Upper lobe of right lung (tissue), 1 donor: Measurements from ENCODE around the gene NFE2. TPM values are rescaled to one million over a fixed set of nuclear protein-coding genes. Genes with fewer than 3 reads are reported as not detected.

ENCODE experiments used
- ATAC-seq: fragments of 200-7000 bp; cut with Tn5 transposase; one replicate; pipeline ENCODE4 v1.9.1; 2020; ENCODE audit warnings: mild to moderate bottlenecking, moderate library complexity
- DNase-seq: peaks from one replicate; pipeline ENCODE4 v3.0.0-alpha.2; 2020
- H3K27ac ChIP-seq: fragments of 200-600 bp; one replicate; pipeline ENCODE4 v1.8.0; 2022
- H3K27me3 ChIP-seq: fragments of 200-600 bp; one replicate; pipeline ENCODE4 v1.8.0; 2022; ENCODE audit warnings: mild to moderate bottlenecking
- H3K36me3 ChIP-seq: fragments of 200-600 bp; one replicate; pipeline ENCODE4 v1.8.0; 2022
- H3K4me1 ChIP-seq: fragments of 200-600 bp; one replicate; pipeline ENCODE4 v1.8.0; 2022
- H3K4me3 ChIP-seq: fragments of 200-600 bp; one replicate; pipeline ENCODE4 v1.8.0; 2022; ENCODE audit warnings: mild to moderate bottlenecking
- H3K9me3 ChIP-seq: fragments of 200-600 bp; one replicate; pipeline ENCODE4 v1.8.0; 2022
- CTCF ChIP-seq: fragments of 200-600 bp; IDR thresholded peaks from one replicate; pipeline ENCODE4 v1.8.0; 2022; ENCODE audit warnings: antibody characterized with exemption
- intact Hi-C: fragments of 100-400 bp; cut with DNase I; formaldehyde crosslinking; loops from one replicate; pipeline ENCODE4 v1.11.0; 2022
- microRNA-seq: library from miRNA; unstranded; fragments of <30 nt; microRNA quantifications from one replicate; pipeline ENCODE4 v1.2.0, GENCODE V29; 2020; ENCODE audit warnings: borderline microRNAs expressed
- total RNA-seq: library from RNA; stranded (reverse); fragmentation: NEBNext Ultra II Directional; extraction: Animal tissue kit (Norgen Biotek cat#: 25700); gene quantifications from one replicate; pipeline ENCODE4 v1.2.1, GENCODE V29; 2021
- donor health status: DM: no; HTN: yes; CAD: no; lungs with severe emphysema.

The NFE2 gene
- total RNA-seq, 1 donor from 2014 or later = 7.5 TPM

DNA sequence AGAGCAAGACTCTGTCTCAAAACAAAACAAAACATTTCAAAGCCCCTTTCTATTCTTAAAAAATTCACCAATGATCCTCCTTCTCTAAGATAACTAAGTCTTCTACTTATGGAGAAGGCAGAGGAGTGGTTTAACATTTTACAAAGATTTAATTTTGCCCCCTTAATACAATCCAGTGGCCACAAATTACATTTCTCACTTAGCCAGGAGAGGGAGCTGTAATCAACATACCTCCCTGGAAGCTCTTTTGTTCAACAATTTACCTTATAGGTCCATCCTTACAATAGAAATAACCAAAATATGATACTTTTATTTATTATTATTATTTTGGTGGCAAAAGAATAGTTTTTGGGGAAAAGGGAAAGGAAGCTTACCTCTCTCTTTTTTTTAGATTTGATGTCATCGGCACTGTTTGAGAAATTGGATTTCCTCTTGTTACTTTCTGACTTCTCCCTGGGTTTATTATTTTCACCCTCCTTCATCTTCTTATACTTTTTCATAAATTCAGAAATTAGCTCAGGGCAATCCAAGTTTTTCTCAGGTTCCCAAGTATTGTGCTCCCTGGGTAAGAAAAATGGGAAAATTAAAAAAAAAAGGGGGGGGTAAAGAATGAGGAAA lies 49.0 kb downstream of the NFE2 start:
- Histone ChIP-seq H3K27me3 (no peaks in the 10 kb centered on the region), H3K9me3 (no peaks in the 10 kb centered on the region), H3K4me3 (no peak overlapping the region), H3K4me1 (no peaks in the 10 kb centered on the region), H3K27ac (no peak overlapping the region), H3K36me3 (peaks cover 62% of the 10 kb centered on the region)
- peak; percentile 69 for TF ChIP-seq CTCF
- DNase-seq (no peak), ATAC-seq (peak; percentile 71)
- intact Hi-C loops = loop anchor here (10.0 kb wide), 1 partner anchor 113 kb away; the partner anchor contains the start of gene GPR84

DNA sequence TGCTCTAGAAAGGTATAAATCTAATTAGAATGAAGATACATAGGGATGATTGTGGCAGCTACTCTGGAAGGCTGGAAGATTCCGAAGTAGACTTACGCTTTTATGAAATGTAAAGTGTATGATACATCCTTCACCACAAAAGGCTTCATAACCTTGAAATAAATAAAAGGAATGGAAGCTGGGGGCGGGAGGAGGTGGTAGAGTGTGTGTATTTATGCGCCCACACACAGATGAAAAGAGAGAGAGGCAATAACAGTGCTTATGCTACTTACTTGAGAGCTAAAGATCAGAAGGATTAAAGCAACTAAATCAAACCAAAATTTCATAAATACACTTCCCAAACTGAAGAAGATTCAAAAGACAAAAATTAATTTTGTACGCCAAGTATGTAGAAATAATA lies 51.3 kb downstream of the NFE2 start:
- no peaks in the 10 kb centered on the region for H3K9me3 ChIP-seq
- no peaks in the 10 kb centered on the region for H3K4me1 ChIP-seq
- H3K4me3 ChIP-seq = no peak overlapping the region
- no peak overlapping the region for H3K27ac ChIP-seq
- ATAC-seq (no peak), DNase-seq (no peak)
- TF ChIP-seq CTCF = no peak
- intact Hi-C loops = no loop called here
- H3K27me3 ChIP-seq = no peaks in the 10 kb centered on the region
- H3K36me3 ChIP-seq = peaks cover 61% of the 10 kb centered on the region

GRCh38 chr12:54246011-54246641 lies 54.7 kb downstream of the NFE2 start:
- Histone ChIP-seq H3K4me1 (no peaks in the 10 kb centered on the region), H3K27ac (no peak overlapping the region), H3K4me3 (no peak overlapping the region), H3K36me3 (peaks cover 69% of the 10 kb centered on the region), H3K9me3 (no peaks in the 10 kb centered on the region), H3K27me3 (no peaks in the 10 kb centered on the region)
- intact Hi-C loops = no loop called here
- TF ChIP-seq CTCF = no peak
- ATAC-seq (no peak), DNase-seq (no peak)

Small RNA genes within 50 kb of the gene (microRNA-seq; reads per million reads assigned to microRNA genes)
- 269 reads per million, percentile 74 among the genes with 10 or more reads in this experiment for gene MIR148B

Other genes starting within 250 kb of the NFE2 start
- 0.61 TPM for gene HOXC4, start 247.2 kb downstream of the NFE2 start, total RNA-seq
- 22.7 TPM for gene SMUG1, start 112.0 kb downstream of the NFE2 start, total RNA-seq
- 52.3 TPM for gene CBX5, start 20.9 kb downstream of the NFE2 start, total RNA-seq
- gene HNRNPA1, start 20.3 kb downstream of the NFE2 start, total RNA-seq = 498 TPM
- gene COPZ1, start 24.1 kb upstream of the NFE2 start, total RNA-seq = 125 TPM
- 0.96 TPM for gene GPR84, start 63.5 kb upstream of the NFE2 start, total RNA-seq
- gene ZNF385A, start 83.7 kb upstream of the NFE2 start, total RNA-seq = 26.6 TPM
- 102 TPM for gene ITGA5, start 118.3 kb upstream of the NFE2 start, total RNA-seq
- 2.1 TPM for gene GTSF1, start 172.6 kb upstream of the NFE2 start, total RNA-seq
- gene NCKAP1L, start 196.7 kb upstream of the NFE2 start, total RNA-seq = 59.5 TPM
- 6.1 TPM for gene PDE1B, start 248.6 kb upstream of the NFE2 start, total RNA-seq